GM10248 (cell line): Measurements from ENCODE around the gene ERC2.

Experiments
- CTCF ChIA-PET: fragments of 300-600 bp; sonication (Branson Sonifier 250); formaldehyde crosslinking; extraction: SDS; loops from one replicate; lab custom pipeline; 2021; ENCODE audit warnings: antibody characterized with exemption; lab: Yijun Ruan, JAX
- POLR2A ChIA-PET: fragments of 350-650 bp; sonication (Branson Sonifier 250); formaldehyde crosslinking; extraction: SDS; loops from one replicate; lab custom pipeline; 2020; ENCODE audit warnings: antibody characterized with exemption; lab: Yijun Ruan, JAX
- DNase-seq: peaks from one replicate; pipeline ENCODE4 v3.0.0; 2012; ENCODE audit errors: extremely low spot score
- CTCF ChIP-seq: IDR thresholded peaks from 2 replicates; pipeline ENCODE4 v1.5.1; 2012; ENCODE audit warnings: mild to moderate bottlenecking, low read depth; ENCODE audit errors: extremely low read depth, missing control alignments, control extremely low read depth

The ERC2 gene

GRCh38 chr3:55605443-55606236 lies 862.6 kb downstream of the ERC2 start:
- ChIA-PET CTCF (no interaction called here), POLR2A (no interaction called here)
- no peak for TF ChIP-seq CTCF
- no peak for DNase-seq

GRCh38 chr3:55604846-55605245 lies 863.4 kb downstream of the ERC2 start:
- no peak for TF ChIP-seq CTCF
- CTCF ChIA-PET, result no interaction called here
- no peak for DNase-seq
- POLR2A ChIA-PET, result no interaction called here

GRCh38 chr3:55604402-55604801 lies 863.9 kb downstream of the ERC2 start:
- POLR2A ChIA-PET, result no interaction called here

GRCh38 chr3:55601366-55602080 lies 866.7 kb downstream of the ERC2 start:
- no peak for DNase-seq
- ChIA-PET CTCF (interaction anchor here (1.1 to 3.7 kb wide), 4 partner anchors 9 to 81 kb away, joined by 3 to 16 read pairs (median 3); no protein-coding TSS in a partner anchor), POLR2A (no interaction called here)
- no peak for TF ChIP-seq CTCF

More at GRCh38 chr3:55604402-55604801, 863.9 kb downstream of the ERC2 start:
- no peak for TF ChIP-seq CTCF
- DNase-seq, result no peak
- CTCF ChIA-PET, result interaction anchor here (1.3 kb wide), 1 partner anchor 24 kb away, joined by 3 read pairs; no protein-coding TSS in a partner anchor

GRCh38 chr3:55598224-55598623 lies 870.0 kb downstream of the ERC2 start:
- TF ChIP-seq CTCF, result no peak

GRCh38 chr3:55597641-55598040 lies 870.6 kb downstream of the ERC2 start:
- ChIA-PET CTCF (interaction anchor here (1.3 to 3.7 kb wide), 2 partner anchors 14 to 16 kb away, joined by 3 to 16 read pairs; no protein-coding TSS in a partner anchor), POLR2A (no interaction called here)

More at GRCh38 chr3:55598224-55598623, 870.0 kb downstream of the ERC2 start:
- CTCF ChIA-PET, result interaction anchor here (1.3 to 3.7 kb wide), 3 partner anchors 11 to 17 kb away, joined by 3 to 16 read pairs (median 4); no protein-coding TSS in a partner anchor
- DNase-seq, result no peak
- POLR2A ChIA-PET, result no interaction called here

More at GRCh38 chr3:55597641-55598040, 870.6 kb downstream of the ERC2 start:
- TF ChIP-seq CTCF, result no peak
- no peak for DNase-seq
